HEK293 (cell line): ENCODE results near the gene TMEM202.

Source experiments
- CTCF ChIA-PET: fragments of 350-600 bp; formaldehyde crosslinking; extraction: SDS; loops from one replicate; lab custom pipeline; 2021; ENCODE audit warnings: antibody characterized with exemption; lab: Yijun Ruan, JAX
- POLR2A ChIA-PET: fragments of 300-600 bp; formaldehyde crosslinking; extraction: SDS; loops from one replicate; lab custom pipeline; 2020; ENCODE audit warnings: antibody characterized with exemption, inconsistent platforms; lab: Yijun Ruan, JAX
- H3K27ac ChIP-seq: fragments of 200-500 bp; sonication (Bioruptor generic); 2 replicates; pipeline ENCODE4 v1.5.1; 2014; ENCODE audit warnings: low read depth, low read length, control low read depth, inconsistent platforms; ENCODE audit errors: extremely low read depth
- H3K36me3 ChIP-seq, 2 experiments: fragments of 200-500 bp in 1 of 2; sonication (Bioruptor generic) in 1 of 2; 1 replicate in 1 of 2; 2 replicates in 1 of 2; pipeline ENCODE4 v1.5.1; 2014 to 2017; ENCODE audit warnings: inconsistent platforms in 2 of 2, low read length in 2 of 2; ENCODE audit not compliant: control insufficient read depth in 2 of 2, insufficient read depth in 1 of 2
- H3K4me1 ChIP-seq: fragments of 200-500 bp; sonication (Bioruptor generic); 2 replicates; pipeline ENCODE4 v1.5.1; 2014; ENCODE audit warnings: mild to moderate bottlenecking, low read length, inconsistent platforms; ENCODE audit not compliant: control insufficient read depth, insufficient read depth
- H3K4me3 ChIP-seq: 2 replicates; pipeline ENCODE4 v1.5.1; 2011; ENCODE audit warnings: low read depth, mild to moderate bottlenecking, control low read depth, low read length, moderate library complexity
- H3K9me3 ChIP-seq: fragments of 200-500 bp; sonication (Bioruptor generic); 2 replicates; pipeline ENCODE4 v1.5.1; 2014; ENCODE audit warnings: low read depth, low read length, inconsistent platforms; ENCODE audit not compliant: control insufficient read depth, insufficient read depth
- BCL11B ChIP-seq: fragments of 450-650 bp; formaldehyde crosslinking; IDR thresholded peaks from 2 replicates; pipeline ENCODE4 v1.5.1; 2016; ENCODE audit warnings: low read depth, missing biosample characterization, missing genetic modification characterization
- SP2 ChIP-seq: fragments of 450-650 bp; formaldehyde crosslinking; IDR thresholded peaks from 2 replicates; pipeline ENCODE4 v1.5.1; 2016; ENCODE audit warnings: missing biosample characterization, missing genetic modification characterization
- ZBTB8A ChIP-seq: fragments of 450-650 bp; formaldehyde crosslinking; IDR thresholded peaks from 2 replicates; pipeline ENCODE4 v1.5.1; 2016; ENCODE audit warnings: missing biosample characterization, missing genetic modification characterization
- ZNF223 ChIP-seq: fragments of 450-650 bp; formaldehyde crosslinking; IDR thresholded peaks from 2 replicates; pipeline ENCODE4 v1.5.1; 2016; ENCODE audit warnings: missing biosample characterization, missing genetic modification characterization
- ZNF48 ChIP-seq: fragments of 450-650 bp; formaldehyde crosslinking; IDR thresholded peaks from 2 replicates; pipeline ENCODE4 v1.5.1; 2016; ENCODE audit warnings: missing biosample characterization, missing genetic modification characterization
- ZNF548 ChIP-seq: fragments of 450-650 bp; formaldehyde crosslinking; IDR thresholded peaks from 2 replicates; pipeline ENCODE4 v1.5.1; 2016; ENCODE audit warnings: missing biosample characterization, missing genetic modification characterization
- ZNF558 ChIP-seq: fragments of 450-650 bp; formaldehyde crosslinking; IDR thresholded peaks from 2 replicates; pipeline ENCODE4 v1.5.1; 2016; ENCODE audit warnings: missing biosample characterization, missing genetic modification characterization
- ZNF561 ChIP-seq: fragments of 450-650 bp; IDR thresholded peaks from 2 replicates; pipeline ENCODE4 v1.5.1; 2018; ENCODE audit warnings: missing biosample characterization, missing genetic modification characterization, borderline replicate concordance
- ZNF626 ChIP-seq: fragments of 450-650 bp; sonication (Bioruptor Pico); formaldehyde crosslinking; IDR thresholded peaks from 2 replicates; pipeline ENCODE4 v1.5.1; 2018; ENCODE audit warnings: missing biosample characterization, missing genetic modification characterization, inconsistent platforms
- ZNF660 ChIP-seq: fragments of 450-650 bp; IDR thresholded peaks from 2 replicates; pipeline ENCODE4 v1.5.1; 2018; ENCODE audit warnings: missing biosample characterization, mild to moderate bottlenecking, missing genetic modification characterization
- ZNF664 ChIP-seq: fragments of 450-650 bp; formaldehyde crosslinking; IDR thresholded peaks from 2 replicates; pipeline ENCODE4 v1.5.1; 2016; ENCODE audit warnings: missing biosample characterization, missing genetic modification characterization
- ZNF701 ChIP-seq: fragments of 450-650 bp; formaldehyde crosslinking; IDR thresholded peaks from 2 replicates; pipeline ENCODE4 v1.5.1; 2016; ENCODE audit warnings: missing biosample characterization, missing genetic modification characterization
- ZNF76 ChIP-seq: fragments of 450-650 bp; formaldehyde crosslinking; IDR thresholded peaks from 2 replicates; pipeline ENCODE4; 2016; ENCODE audit warnings: low read depth, missing biosample characterization, missing genetic modification characterization, borderline replicate concordance
- ZNF837 ChIP-seq: fragments of 450-650 bp; formaldehyde crosslinking; IDR thresholded peaks from 2 replicates; pipeline ENCODE4 v1.5.1; 2016; ENCODE audit warnings: missing biosample characterization, missing genetic modification characterization
- ZSCAN16 ChIP-seq: fragments of 450-650 bp; formaldehyde crosslinking; IDR thresholded peaks from 2 replicates; pipeline ENCODE4 v1.5.1; 2016; ENCODE audit warnings: missing biosample characterization, missing genetic modification characterization
- TF ChIP-seq, protein P1 (sequence below): fragments of 450-650 bp; formaldehyde crosslinking; IDR thresholded peaks from 2 replicates; pipeline ENCODE4 v1.5.1; 2016; ENCODE audit warnings: missing biosample characterization, missing genetic modification characterization, low read depth
- TF ChIP-seq, protein P2 (sequence below): fragments of 450-650 bp; formaldehyde crosslinking; IDR thresholded peaks from 2 replicates; pipeline ENCODE4 v1.5.1; 2017; ENCODE audit warnings: missing biosample characterization, missing genetic modification characterization
- TF ChIP-seq, protein P3 (sequence below): IDR thresholded peaks from 2 replicates; pipeline ENCODE4 v1.6.1; 2011; ENCODE audit warnings: mild to moderate bottlenecking, low read depth, low read length, borderline replicate concordance

TMEM202 gene

DNA sequence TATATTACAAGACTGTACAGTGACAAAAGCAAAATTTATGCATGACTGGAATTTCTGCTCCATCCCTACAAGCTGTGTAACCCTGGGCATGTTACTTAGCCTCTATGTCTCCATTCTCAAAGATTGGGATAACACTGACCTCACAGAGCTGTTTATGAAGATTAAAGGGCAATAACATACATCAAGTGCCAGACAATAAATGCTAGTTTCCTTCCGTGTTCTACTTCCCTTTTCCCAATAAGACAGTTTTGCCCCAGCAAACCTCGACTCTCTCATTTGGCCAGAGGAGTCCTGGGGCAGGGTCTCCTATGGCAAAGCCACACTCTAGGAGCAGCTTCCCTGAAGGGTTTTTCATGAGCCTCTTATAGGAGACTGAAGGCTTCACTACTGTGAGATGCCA, 29.8 kb upstream of the TMEM202 start:
- no peaks in the 10 kb centered on the region for H3K9me3 ChIP-seq
- no peaks in the 10 kb centered on the region for H3K4me1 ChIP-seq
- no peak overlapping the region for H3K27ac ChIP-seq
- no peak overlapping the region for H3K4me3 ChIP-seq
- TF ChIP-seq, protein P1, sequence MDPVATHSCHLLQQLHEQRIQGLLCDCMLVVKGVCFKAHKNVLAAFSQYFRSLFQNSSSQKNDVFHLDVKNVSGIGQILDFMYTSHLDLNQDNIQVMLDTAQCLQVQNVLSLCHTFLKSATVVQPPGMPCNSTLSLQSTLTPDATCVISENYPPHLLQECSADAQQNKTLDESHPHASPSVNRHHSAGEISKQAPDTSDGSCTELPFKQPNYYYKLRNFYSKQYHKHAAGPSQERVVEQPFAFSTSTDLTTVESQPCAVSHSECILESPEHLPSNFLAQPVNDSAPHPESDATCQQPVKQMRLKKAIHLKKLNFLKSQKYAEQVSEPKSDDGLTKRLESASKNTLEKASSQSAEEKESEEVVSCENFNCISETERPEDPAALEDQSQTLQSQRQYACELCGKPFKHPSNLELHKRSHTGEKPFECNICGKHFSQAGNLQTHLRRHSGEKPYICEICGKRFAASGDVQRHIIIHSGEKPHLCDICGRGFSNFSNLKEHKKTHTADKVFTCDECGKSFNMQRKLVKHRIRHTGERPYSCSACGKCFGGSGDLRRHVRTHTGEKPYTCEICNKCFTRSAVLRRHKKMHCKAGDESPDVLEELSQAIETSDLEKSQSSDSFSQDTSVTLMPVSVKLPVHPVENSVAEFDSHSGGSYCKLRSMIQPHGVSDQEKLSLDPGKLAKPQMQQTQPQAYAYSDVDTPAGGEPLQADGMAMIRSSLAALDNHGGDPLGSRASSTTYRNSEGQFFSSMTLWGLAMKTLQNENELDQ (tag by site-specific recombination): no peak
- TF ChIP-seq ZNF837 (tag by site-specific recombination): no peak
- TF ChIP-seq ZNF76 (tag by site-specific recombination): no peak
- TF ChIP-seq, protein P2, sequence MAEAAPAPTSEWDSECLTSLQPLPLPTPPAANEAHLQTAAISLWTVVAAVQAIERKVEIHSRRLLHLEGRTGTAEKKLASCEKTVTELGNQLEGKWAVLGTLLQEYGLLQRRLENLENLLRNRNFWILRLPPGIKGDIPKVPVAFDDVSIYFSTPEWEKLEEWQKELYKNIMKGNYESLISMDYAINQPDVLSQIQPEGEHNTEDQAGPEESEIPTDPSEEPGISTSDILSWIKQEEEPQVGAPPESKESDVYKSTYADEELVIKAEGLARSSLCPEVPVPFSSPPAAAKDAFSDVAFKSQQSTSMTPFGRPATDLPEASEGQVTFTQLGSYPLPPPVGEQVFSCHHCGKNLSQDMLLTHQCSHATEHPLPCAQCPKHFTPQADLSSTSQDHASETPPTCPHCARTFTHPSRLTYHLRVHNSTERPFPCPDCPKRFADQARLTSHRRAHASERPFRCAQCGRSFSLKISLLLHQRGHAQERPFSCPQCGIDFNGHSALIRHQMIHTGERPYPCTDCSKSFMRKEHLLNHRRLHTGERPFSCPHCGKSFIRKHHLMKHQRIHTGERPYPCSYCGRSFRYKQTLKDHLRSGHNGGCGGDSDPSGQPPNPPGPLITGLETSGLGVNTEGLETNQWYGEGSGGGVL (tag by site-specific recombination): no peak
- no peak for TF ChIP-seq ZNF48 (tag by site-specific recombination)
- no peak for TF ChIP-seq ZNF561 (tag by site-specific recombination)
- no peak for TF ChIP-seq SP2
- TF ChIP-seq, protein P3, sequence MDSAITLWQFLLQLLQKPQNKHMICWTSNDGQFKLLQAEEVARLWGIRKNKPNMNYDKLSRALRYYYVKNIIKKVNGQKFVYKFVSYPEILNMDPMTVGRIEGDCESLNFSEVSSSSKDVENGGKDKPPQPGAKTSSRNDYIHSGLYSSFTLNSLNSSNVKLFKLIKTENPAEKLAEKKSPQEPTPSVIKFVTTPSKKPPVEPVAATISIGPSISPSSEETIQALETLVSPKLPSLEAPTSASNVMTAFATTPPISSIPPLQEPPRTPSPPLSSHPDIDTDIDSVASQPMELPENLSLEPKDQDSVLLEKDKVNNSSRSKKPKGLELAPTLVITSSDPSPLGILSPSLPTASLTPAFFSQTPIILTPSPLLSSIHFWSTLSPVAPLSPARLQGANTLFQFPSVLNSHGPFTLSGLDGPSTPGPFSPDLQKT: no peak
- peaks cover 12 to 40% of the 10 kb centered on the region in 2 experiments for H3K36me3 ChIP-seq
- ChIA-PET POLR2A (no interaction called here), CTCF (interaction anchor here (0.6 to 1.2 kb wide), 3 partner anchors 13 to 879 kb away, joined by 3 to 4 read pairs (median 3); no protein-coding TSS in a partner anchor)

DNA sequence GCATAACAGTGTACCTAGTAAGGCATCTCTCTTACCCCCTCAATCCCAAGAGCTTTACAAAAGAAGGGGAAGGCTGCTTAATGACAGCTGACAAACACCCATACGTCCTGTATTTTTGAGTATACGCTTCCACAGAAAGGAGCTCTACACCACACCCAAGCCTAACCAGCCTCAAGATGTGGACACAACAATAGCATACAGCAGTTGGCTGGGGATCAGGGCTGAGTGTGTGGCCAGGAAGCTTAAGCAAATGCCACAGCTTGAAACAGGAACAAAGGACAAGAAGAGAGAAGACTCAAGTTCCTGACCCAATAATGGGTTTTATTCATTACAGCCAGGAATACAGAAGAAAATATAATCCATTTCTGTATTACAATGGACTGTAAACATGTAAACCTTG, 29.2 kb upstream of the TMEM202 start:
- TF ChIP-seq ZSCAN16 (no peak), ZNF660 (tag by site-specific recombination) (no peak), ZNF558 (tag by site-specific recombination) (no peak), BCL11B (tag by site-specific recombination) (no peak), ZNF548 (tag by site-specific recombination) (no peak), ZNF701 (tag by site-specific recombination) (no peak)
- ChIA-PET CTCF (interaction anchor here (0.6 to 1.2 kb wide), 3 partner anchors 14 to 231 kb away, joined by 3 to 4 read pairs (median 3); no protein-coding TSS in a partner anchor), POLR2A (no interaction called here)
- Histone ChIP-seq H3K36me3 (peaks cover 12 to 40% of the 10 kb centered on the region in 2 experiments), H3K9me3 (no peaks in the 10 kb centered on the region), H3K27ac (no peak overlapping the region), H3K4me1 (no peaks in the 10 kb centered on the region), H3K4me3 (no peak overlapping the region)

DNA sequence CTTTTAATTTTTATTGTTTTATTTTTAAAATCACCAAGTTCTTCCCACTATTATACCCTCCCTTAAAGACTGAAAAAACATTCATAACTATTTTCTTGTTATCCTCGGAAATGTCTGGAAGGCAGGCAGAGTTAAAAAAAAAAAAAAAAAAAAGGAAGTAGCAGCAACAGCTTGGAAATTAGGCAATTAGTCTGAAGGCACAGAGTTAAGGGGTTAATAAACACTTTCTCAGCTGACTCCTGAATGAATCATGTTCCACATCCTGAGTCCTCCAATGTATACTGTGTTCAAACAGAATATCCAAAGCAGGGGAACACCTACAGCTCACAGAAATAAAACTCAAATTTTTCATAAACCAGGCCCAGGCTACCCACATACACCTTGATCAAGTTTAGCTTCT, 28.1 kb upstream of the TMEM202 start:
- H3K36me3 ChIP-seq: peaks cover 12 to 40% of the 10 kb centered on the region in 2 experiments
- H3K4me3 ChIP-seq: no peak overlapping the region
- H3K4me1 ChIP-seq: peaks cover 6% of the 10 kb centered on the region; the same call in 1 of the 2 replicates
- no peaks in the 10 kb centered on the region for H3K9me3 ChIP-seq
- CTCF ChIA-PET: no interaction called here
- POLR2A ChIA-PET: no interaction called here
- TF ChIP-seq ZBTB8A (tag by site-specific recombination): no peak
- TF ChIP-seq BCL11B (tag by site-specific recombination): no peak
- no peak for TF ChIP-seq ZNF223 (tag by site-specific recombination)
- no peak for TF ChIP-seq ZNF626 (tag by site-specific recombination)
- TF ChIP-seq ZNF664 (tag by site-specific recombination): no peak
- no peak overlapping the region for H3K27ac ChIP-seq
